CD4-positive, alpha-beta T cell (primary cell): ENCODE results near the gene SPOCK1. TPM values are rescaled to one million over a fixed set of nuclear protein-coding genes. Genes with fewer than 3 reads are reported as not detected.

Source experiments
- ATAC-seq: fragments of 200-7000 bp; cut with Tn5 transposase; one replicate; pipeline ENCODE4 v1.10.0; 2022; ENCODE audit warnings: mild to moderate bottlenecking; ENCODE audit not compliant: poor library complexity
- CTCF ChIA-PET: fragments of 350-600 bp; sonication (Branson Sonifier 250); formaldehyde crosslinking; loops from one replicate; lab custom pipeline; 2021; ENCODE audit warnings: antibody characterized with exemption, inconsistent platforms; lab: Charles Lee
- POLR2A ChIA-PET: fragments of 350-600 bp; sonication (Branson Sonifier 250); formaldehyde crosslinking; loops from one replicate; lab custom pipeline; 2021; ENCODE audit warnings: antibody characterized with exemption, inconsistent platforms; lab: Charles Lee
- DNase-seq, 14 experiments: peaks; one replicate each; pipeline ENCODE4 v3.0.0-alpha.2; 2013 to 2020; ENCODE audit warnings: mixed read lengths in 2 of 14
- H3K27ac ChIP-seq, 2 donors: one replicate each; pipeline versions ENCODE4 v1.5.1 to v1.7.0; 2013; ENCODE audit warnings: low read length in 2 of 2, low read depth in 1 of 2, mild to moderate bottlenecking in 1 of 2
- H3K27me3 ChIP-seq, 2 experiments: 1 replicate in 1 of 2; 2 replicates in 1 of 2; pipeline versions ENCODE4 v1.6.1 to v1.7.0; 2013; ENCODE audit warnings: low read length in 2 of 2, control low read depth in 1 of 2, mild to moderate bottlenecking in 1 of 2, moderate library complexity in 1 of 2; ENCODE audit not compliant: insufficient read depth in 2 of 2, control insufficient read depth in 1 of 2
- H3K36me3 ChIP-seq: one replicate; pipeline ENCODE4 v1.6.1; 2013; ENCODE audit warnings: low read length, control low read depth; ENCODE audit not compliant: insufficient read depth
- H3K4me1 ChIP-seq: one replicate; pipeline ENCODE4 v1.6.1; 2013; ENCODE audit warnings: low read length, control low read depth; ENCODE audit not compliant: insufficient read depth
- H3K4me3 ChIP-seq: one replicate; pipeline ENCODE4 v1.5.1; 2013; ENCODE audit warnings: mild to moderate bottlenecking, low read length, moderate library complexity
- H3K9me3 ChIP-seq, 2 experiments: 1 replicate in 1 of 2; 2 replicates in 1 of 2; pipeline versions ENCODE4 v1.6.1 to v1.7.0; 2013; ENCODE audit warnings: low read length in 2 of 2, mild to moderate bottlenecking in 2 of 2, control low read depth in 1 of 2, moderate library complexity in 1 of 2; ENCODE audit not compliant: control insufficient read depth in 1 of 2, insufficient read depth in 1 of 2
- H3K27ac Mint-ChIP-seq: one replicate; pipeline ENCODE4 v1.8.0; 2020; ENCODE audit warnings: mixed read lengths
- H3K27me3 Mint-ChIP-seq: one replicate; pipeline ENCODE4 v1.8.0; 2021; ENCODE audit warnings: mixed read lengths
- H3K36me3 Mint-ChIP-seq: one replicate; pipeline ENCODE4 v1.8.0; 2021; ENCODE audit warnings: low read depth, mixed read lengths
- H3K4me1 Mint-ChIP-seq: one replicate; pipeline ENCODE4 v1.8.0; 2021; ENCODE audit warnings: low read depth, mixed read lengths
- H3K4me3 Mint-ChIP-seq: one replicate; pipeline ENCODE4 v1.8.0; 2020; ENCODE audit warnings: mild to moderate bottlenecking, mixed read lengths
- H3K9me3 Mint-ChIP-seq: one replicate; pipeline ENCODE4 v1.8.0; 2020; ENCODE audit warnings: mixed read lengths
- CTCF ChIP-seq: fragments of 200-600 bp; IDR thresholded peaks from one replicate; pipeline ENCODE4 v1.8.0; 2022; ENCODE audit warnings: antibody characterized with exemption, mild to moderate bottlenecking
- intact Hi-C, 2 experiments: fragments of 100-400 bp; cut with DNase I in 1 of 2; cut with micrococcal nuclease in 1 of 2; formaldehyde crosslinking; loops; one replicate each; pipeline versions ENCODE4 v1.15.1 to v1.9.0; 2023 to 2025; cut with DNase I, micrococcal nuclease
- total RNA-seq, 174 experiments: library from RNA in 2 of 174; stranded (reverse) in 2 of 174; gene quantifications; one replicate each; pipeline ENCODE4 v1.2.3 and lab custom pipeline; 2021 to 2026

Gene SPOCK1
- total RNA-seq, 2 experiments from 2014 or later, result not detected

GRCh38 chr5:137186759-137187461 lies 312.2 kb downstream of the SPOCK1 start:
- POLR2A ChIA-PET, result no interaction called here
- intact Hi-C loops, result no loop called here

GRCh38 chr5:137185193-137185592 lies 313.9 kb downstream of the SPOCK1 start:
- Histone ChIP-seq H3K4me1 (no peaks in the 10 kb centered on the region), H3K36me3 (no peaks in the 10 kb centered on the region), H3K9me3 (peaks cover 0 to 5% of the 10 kb centered on the region in 2 experiments), H3K27ac (no peak overlapping the region), H3K4me3 (no peak overlapping the region), H3K27me3 (no peaks in the 10 kb centered on the region)
- Mint-ChIP-seq H3K27me3 (peaks cover 11% of the 10 kb centered on the region), H3K36me3 (no peaks in the 10 kb centered on the region), H3K4me3 (no peak overlapping the region), H3K9me3 (no peaks in the 10 kb centered on the region), H3K4me1 (no peaks in the 10 kb centered on the region), H3K27ac (no peak overlapping the region)
- DNase-seq, result no peak
- ChIA-PET POLR2A (no interaction called here), CTCF (no interaction called here)
- no peak for ATAC-seq
- no peak for TF ChIP-seq CTCF
- intact Hi-C loops, result no loop called here

More at GRCh38 chr5:137186759-137187461, 312.2 kb downstream of the SPOCK1 start:
- TF ChIP-seq CTCF, result no peak
- no peak overlapping the region for H3K27ac Mint-ChIP-seq
- no peaks in the 10 kb centered on the region for H3K4me1 Mint-ChIP-seq
- Histone ChIP-seq H3K4me1 (no peaks in the 10 kb centered on the region), H3K27me3 (no peaks in the 10 kb centered on the region), H3K4me3 (no peak overlapping the region), H3K27ac (no peak overlapping the region), H3K9me3 (peaks cover 0 to 5% of the 10 kb centered on the region in 2 experiments), H3K36me3 (no peaks in the 10 kb centered on the region)
- no peak for ATAC-seq
- peaks cover 11% of the 10 kb centered on the region for H3K27me3 Mint-ChIP-seq
- no peak overlapping the region for H3K4me3 Mint-ChIP-seq
- CTCF ChIA-PET, result no interaction called here
- H3K9me3 Mint-ChIP-seq, result no peaks in the 10 kb centered on the region
- DNase-seq, result no peak
- no peaks in the 10 kb centered on the region for H3K36me3 Mint-ChIP-seq

DNA sequence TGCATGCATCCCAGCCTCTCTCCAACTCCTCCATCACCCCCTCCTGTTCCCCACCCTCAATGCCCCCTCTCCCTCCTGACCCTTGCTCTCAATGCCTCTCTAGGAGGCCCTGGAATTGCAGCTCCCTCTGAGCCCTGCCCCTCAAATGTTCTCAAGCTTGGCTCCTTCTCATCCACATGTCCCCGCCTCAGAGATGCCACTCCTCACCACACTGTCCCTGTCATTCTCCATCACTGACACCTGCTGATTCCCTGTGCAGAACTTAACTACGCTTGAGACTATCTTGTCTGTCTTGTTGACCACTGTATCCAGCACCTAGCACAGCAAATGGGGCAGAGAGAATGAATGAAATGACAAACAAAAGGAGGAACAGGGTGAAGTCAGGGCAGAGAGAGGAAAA lies 314.4 kb downstream of the SPOCK1 start:
- TF ChIP-seq CTCF, result no peak
- Histone ChIP-seq H3K27me3 (no peaks in the 10 kb centered on the region), H3K4me3 (no peak overlapping the region), H3K36me3 (no peaks in the 10 kb centered on the region), H3K27ac (no peak overlapping the region), H3K4me1 (no peaks in the 10 kb centered on the region), H3K9me3 (peaks cover 0 to 5% of the 10 kb centered on the region in 2 experiments)
- no peaks in the 10 kb centered on the region for H3K4me1 Mint-ChIP-seq
- DNase-seq (no peak), ATAC-seq (no peak)
- no peaks in the 10 kb centered on the region for H3K36me3 Mint-ChIP-seq
- H3K27ac Mint-ChIP-seq, result no peak overlapping the region
- intact Hi-C loops, result no loop called here
- no peak overlapping the region for H3K4me3 Mint-ChIP-seq
- H3K9me3 Mint-ChIP-seq, result no peaks in the 10 kb centered on the region
- H3K27me3 Mint-ChIP-seq, result peaks cover 11% of the 10 kb centered on the region
- ChIA-PET CTCF (no interaction called here), POLR2A (no interaction called here)
